ENCODE results near the gene GAPVD1.
"Not testable (repeated sequence)": the region's sequence is repeated elsewhere in the genome, so short reads cannot be mapped to it uniquely, and the experiment has no call there.

GAPVD1 gene

GRCh38 chr9:125396799-125397198 lies 135.2 kb downstream of the GAPVD1 start:
- no peak for TF ChIP-seq CTCF (IDR thresholded peaks at IDR 0.05; ENCODE audit: low read depth, low read length)
- H3K4me3 ChIP-seq (ENCODE audit: low read depth, low read length): no peak overlapping the region

GRCh38 chr9:125397736-125398135 lies 136.1 kb downstream of the GAPVD1 start:
- TF ChIP-seq CTCF (IDR thresholded peaks at IDR 0.05; ENCODE audit: low read depth, low read length): no peak
- H3K4me3 ChIP-seq (ENCODE audit: low read depth, low read length): no peak overlapping the region

- no peak overlapping the region for H3K4me3 ChIP-seq (ENCODE audit: low read depth, low read length)
- TF ChIP-seq CTCF (IDR thresholded peaks at IDR 0.05; ENCODE audit: low read depth, low read length): no peak
Measured at GRCh38 chr9:125398243-125398642, 136.6 kb downstream of the GAPVD1 start.

- no peak for TF ChIP-seq CTCF (IDR thresholded peaks at IDR 0.05; ENCODE audit: low read depth, low read length)
- no peak overlapping the region for H3K4me3 ChIP-seq (ENCODE audit: low read depth, low read length)
Measured at GRCh38 chr9:125399165-125399564, 137.5 kb downstream of the GAPVD1 start.

- no peak overlapping the region for H3K4me3 ChIP-seq (ENCODE audit: low read depth, low read length)
- no peak for TF ChIP-seq CTCF (IDR thresholded peaks at IDR 0.05; ENCODE audit: low read depth, low read length)
Measured at GRCh38 chr9:125399666-125400065, 138.0 kb downstream of the GAPVD1 start.

- H3K4me3 ChIP-seq (ENCODE audit: low read depth, low read length): not testable (repeated sequence)
Measured at GRCh38 chr9:125400232-125400631, 138.6 kb downstream of the GAPVD1 start.

GRCh38 chr9:125400725-125401716 lies 139.4 kb downstream of the GAPVD1 start:
- TF ChIP-seq CTCF (IDR thresholded peaks at IDR 0.05; ENCODE audit: low read depth, low read length): no peak
- no peak overlapping the region for H3K4me3 ChIP-seq (ENCODE audit: low read depth, low read length)

Data from WI38 (cell line).